WTC11 (cell line): Measurements from ENCODE around the gene ABHD11. TPM values are rescaled to one million over a fixed set of nuclear protein-coding genes. Genes with fewer than 3 reads are reported as not detected.
A peak's percentile ranks its signal among the peaks of the same experiment; 100 is the strongest.
"Not testable (repeated sequence)": the region's sequence is repeated elsewhere in the genome, so short reads cannot be mapped to it uniquely, and the experiment has no call there.

Experiments used
- ATAC-seq: fragments of 200-7000 bp; cut with Tn5 transposase; 2 replicates; pipeline ENCODE4 v1.10.0; 2021; ENCODE audit warnings: mild to moderate bottlenecking, moderate library complexity
- CTCF ChIA-PET: fragments of 300-600 bp; sonication (Branson Sonifier 250); formaldehyde crosslinking; loops from one replicate; lab custom pipeline; 2021; ENCODE audit warnings: antibody characterized with exemption; lab: Charles Lee
- POLR2A ChIA-PET: fragments of 350-600 bp; sonication (Branson Sonifier 250); formaldehyde crosslinking; loops from one replicate; lab custom pipeline; 2021; ENCODE audit warnings: antibody characterized with exemption; lab: Charles Lee
- DNase-seq: peaks from one replicate; pipeline ENCODE4 v3.0.0; 2021; ENCODE audit warnings: low spot score
- H3K27ac Mint-ChIP-seq: 2 replicates; pipeline ENCODE4 v1.8.0; 2021; ENCODE audit warnings: mixed read lengths
- H3K27me3 Mint-ChIP-seq: 2 replicates; pipeline ENCODE4 v1.8.0; 2021; ENCODE audit warnings: low read depth, mild to moderate bottlenecking, moderate library complexity, mixed read lengths
- H3K36me3 Mint-ChIP-seq: 2 replicates; pipeline ENCODE4 v1.8.0; 2021; ENCODE audit warnings: mixed read lengths
- H3K4me1 Mint-ChIP-seq: 2 replicates; pipeline ENCODE4 v1.8.0; 2022; ENCODE audit warnings: mixed read lengths
- H3K4me3 Mint-ChIP-seq: 2 replicates; pipeline ENCODE4 v1.8.0; 2021; ENCODE audit warnings: mild to moderate bottlenecking, moderate library complexity, mixed read lengths
- H3K9me3 Mint-ChIP-seq: 2 replicates; pipeline ENCODE4 v1.8.0; 2021; ENCODE audit warnings: mixed read lengths
- E2F4 ChIP-seq: sonication (generic); formaldehyde crosslinking; IDR thresholded peaks from 2 replicates; pipeline ENCODE4 v1.8.1; 2022; ENCODE audit warnings: low read depth, mild to moderate bottlenecking, moderate library complexity, missing genetic modification reagents, borderline replicate concordance
- E2F5 ChIP-seq: sonication (generic); formaldehyde crosslinking; IDR thresholded peaks from 2 replicates; pipeline ENCODE4 v1.8.1; 2022; ENCODE audit warnings: mild to moderate bottlenecking, moderate library complexity, missing genetic modification reagents
- GABPB1 ChIP-seq: sonication (generic); formaldehyde crosslinking; IDR thresholded peaks from 2 replicates; pipeline ENCODE4 v1.8.1; 2023; ENCODE audit warnings: mild to moderate bottlenecking, missing genetic modification reagents
- JUN ChIP-seq: sonication (generic); formaldehyde crosslinking; IDR thresholded peaks from 2 replicates; pipeline ENCODE4 v1.8.0; 2023; ENCODE audit warnings: mild to moderate bottlenecking, missing genetic modification reagents
- NFYB ChIP-seq: sonication (generic); formaldehyde crosslinking; conservative IDR thresholded peaks from 2 replicates; pipeline ENCODE4 v1.8.0; 2022; ENCODE audit warnings: low read depth, missing genetic modification reagents
- OVOL2 ChIP-seq: fragments of 250-450 bp; sonication (Bioruptor Pico); IDR thresholded peaks from 2 replicates; pipeline ENCODE4 v1.9.0; 2021; ENCODE audit warnings: mild to moderate bottlenecking, borderline replicate concordance
- SOX15 ChIP-seq: fragments of 250-450 bp; sonication (Bioruptor Pico); IDR thresholded peaks from 2 replicates; pipeline ENCODE4 v1.9.0; 2021; ENCODE audit warnings: mild to moderate bottlenecking
- TEAD4 ChIP-seq: sonication (generic); formaldehyde crosslinking; IDR thresholded peaks from 2 replicates; pipeline ENCODE4 v1.8.0; 2022; ENCODE audit warnings: mild to moderate bottlenecking, missing genetic modification reagents
- ZNF121 ChIP-seq: sonication (generic); formaldehyde crosslinking; IDR thresholded peaks from 2 replicates; pipeline ENCODE4 v1.8.0; 2023; ENCODE audit warnings: missing genetic modification reagents
- ZNF263 ChIP-seq: sonication (generic); formaldehyde crosslinking; IDR thresholded peaks from 2 replicates; pipeline ENCODE4 v1.8.1; 2022; ENCODE audit warnings: low read depth, mild to moderate bottlenecking, moderate library complexity, missing genetic modification reagents
- ZNF425 ChIP-seq: fragments of 250-450 bp; sonication (Bioruptor Pico); conservative IDR thresholded peaks from 2 replicates; pipeline ENCODE4 v1.9.0; 2021; ENCODE audit warnings: mild to moderate bottlenecking
- total RNA-seq: library from RNA; stranded (reverse); gene quantifications from 3 replicates; pipeline ENCODE4 v1.2.3, GENCODE V29; 2021
- TF ChIP-seq, protein P1 (sequence below): fragments of 250-450 bp; sonication (Bioruptor Pico); IDR thresholded peaks from 2 replicates; pipeline ENCODE4 v1.8.0; 2021; ENCODE audit warnings: mild to moderate bottlenecking
- TF ChIP-seq, protein P2 (sequence below): sonication (generic); formaldehyde crosslinking; conservative IDR thresholded peaks from 2 replicates; pipeline ENCODE4 v1.8.1; 2022; ENCODE audit warnings: mild to moderate bottlenecking, missing genetic modification reagents
- TF ChIP-seq, protein P3 (sequence below): sonication (generic); formaldehyde crosslinking; IDR thresholded peaks from 2 replicates; pipeline ENCODE4 v1.8.1; 2023; ENCODE audit warnings: mild to moderate bottlenecking, missing genetic modification reagents, moderate library complexity

ABHD11 gene
- total RNA-seq, 1 experiment from 2014 or later = 23.8 TPM

DNA sequence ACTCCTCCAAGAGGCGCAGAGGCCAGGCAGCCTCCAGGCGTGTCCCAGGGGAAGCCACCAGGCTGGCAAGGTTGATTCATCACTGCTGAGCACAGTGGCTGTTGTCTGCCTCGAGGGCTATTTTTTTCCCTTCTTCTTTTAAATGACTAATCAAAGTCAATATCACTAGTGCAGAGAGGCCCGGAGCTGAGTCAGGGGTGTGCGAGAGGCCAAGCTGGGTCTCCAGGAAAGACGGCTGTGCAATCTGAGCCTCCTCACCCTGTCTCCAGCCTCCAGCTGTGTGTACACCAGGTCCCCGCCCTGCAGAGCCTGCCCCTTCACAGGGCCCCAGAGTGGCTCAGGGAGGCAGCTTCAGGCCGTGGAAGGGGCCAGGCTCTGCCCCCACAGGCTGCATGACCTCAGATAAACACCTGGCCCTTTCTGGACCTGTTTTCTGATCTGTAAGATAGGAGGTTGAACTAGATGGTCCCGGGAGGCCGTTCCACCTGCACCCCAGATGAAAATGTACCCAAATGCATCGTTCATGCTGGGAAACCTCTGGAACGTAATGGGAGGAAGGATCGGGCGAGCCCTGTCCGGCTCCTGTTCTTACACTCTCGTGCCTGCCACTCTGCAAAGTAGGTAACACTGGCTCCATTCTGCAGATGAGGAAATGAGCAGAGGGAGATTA is 22.8 kb downstream of the ABHD11 start:
- TF ChIP-seq OVOL2 (CRISPR knock-in tag) (no peak), GABPB1 (CRISPR knock-in tag) (peak; percentile 28; the same call in 1 of the 2 replicates)
- ChIA-PET CTCF (interaction anchor here (0.6 to 5.0 kb wide), 5 partner anchors 10 to 128 kb away, joined by 3 to 25 read pairs (median 5); no protein-coding TSS in a partner anchor), POLR2A (interaction anchor here (0.6 to 0.7 kb wide), 2 partner anchors 24 to 78 kb away, joined by 4 to 7 read pairs; no protein-coding TSS in a partner anchor)
- ATAC-seq (no peak), DNase-seq (no peak)
- no peaks in the 10 kb centered on the region for H3K9me3 Mint-ChIP-seq
- no peaks in the 10 kb centered on the region for H3K36me3 Mint-ChIP-seq
- no peaks in the 10 kb centered on the region for H3K4me1 Mint-ChIP-seq
- no peak overlapping the region for H3K4me3 Mint-ChIP-seq
- no peak overlapping the region for H3K27ac Mint-ChIP-seq
- H3K27me3 Mint-ChIP-seq = peaks cover 24% of the 10 kb centered on the region

GRCh38 chr7:73713319-73713718 is 25.3 kb downstream of the ABHD11 start:
- H3K4me1 Mint-ChIP-seq, H3K36me3 Mint-ChIP-seq, POLR2A ChIA-PET, H3K27ac Mint-ChIP-seq, H3K4me3 Mint-ChIP-seq, H3K9me3 Mint-ChIP-seq, H3K27me3 Mint-ChIP-seq, ATAC-seq, DNase-seq: not testable (repeated sequence)
- CTCF ChIA-PET = interaction anchor here (1.0 to 5.0 kb wide), 3 partner anchors 12 to 107 kb away, joined by 3 to 25 read pairs (median 19); no protein-coding TSS in a partner anchor
- TF ChIP-seq ZNF121 = peak; percentile 73

GRCh38 chr7:73712773-73713172 is 25.8 kb downstream of the ABHD11 start:
- Mint-ChIP-seq H3K4me1 (no peaks in the 10 kb centered on the region), H3K27ac (no peak overlapping the region), H3K27me3 (peaks cover 2% of the 10 kb centered on the region), H3K4me3 (no peak overlapping the region)
- CTCF ChIA-PET = interaction anchor here (1.0 to 2.4 kb wide), 3 partner anchors 9 to 106 kb away, joined by 3 to 14 read pairs (median 3); no protein-coding TSS in a partner anchor
- TF ChIP-seq ZNF121 = no peak
- TF ChIP-seq, protein P1, sequence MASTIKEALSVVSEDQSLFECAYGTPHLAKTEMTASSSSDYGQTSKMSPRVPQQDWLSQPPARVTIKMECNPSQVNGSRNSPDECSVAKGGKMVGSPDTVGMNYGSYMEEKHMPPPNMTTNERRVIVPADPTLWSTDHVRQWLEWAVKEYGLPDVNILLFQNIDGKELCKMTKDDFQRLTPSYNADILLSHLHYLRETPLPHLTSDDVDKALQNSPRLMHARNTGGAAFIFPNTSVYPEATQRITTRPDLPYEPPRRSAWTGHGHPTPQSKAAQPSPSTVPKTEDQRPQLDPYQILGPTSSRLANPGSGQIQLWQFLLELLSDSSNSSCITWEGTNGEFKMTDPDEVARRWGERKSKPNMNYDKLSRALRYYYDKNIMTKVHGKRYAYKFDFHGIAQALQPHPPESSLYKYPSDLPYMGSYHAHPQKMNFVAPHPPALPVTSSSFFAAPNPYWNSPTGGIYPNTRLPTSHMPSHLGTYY (CRISPR knock-in tag) = no peak
- TF ChIP-seq, protein P2, sequence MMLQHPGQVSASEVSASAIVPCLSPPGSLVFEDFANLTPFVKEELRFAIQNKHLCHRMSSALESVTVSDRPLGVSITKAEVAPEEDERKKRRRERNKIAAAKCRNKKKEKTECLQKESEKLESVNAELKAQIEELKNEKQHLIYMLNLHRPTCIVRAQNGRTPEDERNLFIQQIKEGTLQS (CRISPR knock-in tag) = no peak
- TF ChIP-seq SOX15 (CRISPR knock-in tag) = no peak
- TF ChIP-seq NFYB (CRISPR knock-in tag) = no peak
- TF ChIP-seq, all 79 proteins: peak for 0
- Mint-ChIP-seq H3K36me3 (no peaks in the 10 kb centered on the region), H3K9me3 (no peaks in the 10 kb centered on the region)
- ATAC-seq (no peak), DNase-seq (no peak)
- POLR2A ChIA-PET = no interaction called here

DNA sequence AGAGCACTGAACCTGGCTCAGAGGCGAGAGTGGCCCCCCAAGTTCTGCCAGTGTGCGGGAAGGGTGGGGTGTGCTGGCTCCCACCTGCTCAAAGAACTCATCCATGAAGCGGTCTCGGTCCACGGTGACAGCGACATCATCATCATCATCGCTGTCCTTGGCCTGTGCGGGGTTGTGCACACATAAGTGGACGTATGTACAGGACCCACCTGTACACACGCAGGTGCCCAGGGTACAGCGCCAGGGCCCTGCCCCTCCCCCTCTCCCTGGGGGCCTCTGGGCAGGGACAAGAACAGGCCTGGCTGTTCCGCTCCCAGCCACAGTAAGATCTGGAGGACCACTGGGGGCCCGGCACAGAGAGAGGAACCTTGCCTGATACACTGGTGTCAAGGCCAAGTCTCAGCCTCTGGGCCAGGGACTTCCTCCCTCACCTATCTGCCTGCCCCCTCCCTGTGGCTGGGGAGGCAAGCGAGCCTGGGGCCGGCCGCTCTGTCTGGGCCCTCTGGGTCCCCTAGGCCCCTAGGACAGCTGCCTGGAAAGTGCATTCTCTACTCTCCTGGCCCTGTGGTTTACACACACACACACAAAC is 29.5 kb downstream of the ABHD11 start:
- ATAC-seq (no peak), DNase-seq (no peak)
- Mint-ChIP-seq H3K27ac (no peak overlapping the region), H3K4me3 (no peak overlapping the region), H3K27me3 (no peaks in the 10 kb centered on the region), H3K4me1 (peaks cover 2% of the 10 kb centered on the region; the same call in 1 of the 2 replicates), H3K36me3 (no peaks in the 10 kb centered on the region), H3K9me3 (no peaks in the 10 kb centered on the region)
- POLR2A ChIA-PET = interaction anchor here (1.0 kb wide), 1 partner anchor 16 kb away, joined by 3 read pairs; no protein-coding TSS in a partner anchor
- no peak for TF ChIP-seq TEAD4 (CRISPR knock-in tag)
- TF ChIP-seq E2F4 (CRISPR knock-in tag) = no peak
- no peak for TF ChIP-seq ZNF121
- no peak for TF ChIP-seq E2F5 (CRISPR knock-in tag)
- TF ChIP-seq ZNF425 (CRISPR knock-in tag) = no peak
- no peak for TF ChIP-seq JUN (CRISPR knock-in tag)
- TF ChIP-seq ZNF263 (CRISPR knock-in tag) = no peak
- TF ChIP-seq, protein P3, sequence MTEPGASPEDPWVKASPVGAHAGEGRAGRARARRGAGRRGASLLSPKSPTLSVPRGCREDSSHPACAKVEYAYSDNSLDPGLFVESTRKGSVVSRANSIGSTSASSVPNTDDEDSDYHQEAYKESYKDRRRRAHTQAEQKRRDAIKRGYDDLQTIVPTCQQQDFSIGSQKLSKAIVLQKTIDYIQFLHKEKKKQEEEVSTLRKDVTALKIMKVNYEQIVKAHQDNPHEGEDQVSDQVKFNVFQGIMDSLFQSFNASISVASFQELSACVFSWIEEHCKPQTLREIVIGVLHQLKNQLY (CRISPR knock-in tag) = no peak
- CTCF ChIA-PET = interaction anchor here (1.6 to 2.2 kb wide), 3 partner anchors 16 to 102 kb away, joined by 5 to 11 read pairs (median 8); partner anchors contain the start of gene VPS37D
